ENCODE measurements around the gene OSCP1. TPM values are rescaled to one million over a fixed set of nuclear protein-coding genes. Genes with fewer than 3 reads are reported as not detected.

Gene OSCP1
- total RNA-seq, 1 donor from 2014 or later: 17.1 TPM

GRCh38 chr1:36392836-36393235, 57.4 kb downstream of the OSCP1 start:
- Histone ChIP-seq H3K27ac (no peak overlapping the region), H3K36me3 (peaks cover 47% of the 10 kb centered on the region), H3K4me3 (no peak overlapping the region), H3K9me3 (no peaks in the 10 kb centered on the region), H3K4me1 (peaks cover 35% of the 10 kb centered on the region), H3K27me3 (ENCODE audit: low read depth) (no peaks in the 10 kb centered on the region)
- intact Hi-C loops (cut with DNase I): no loop called here
- DNase-seq (no peak), ATAC-seq (no peak)
- TF ChIP-seq, protein P1, sequence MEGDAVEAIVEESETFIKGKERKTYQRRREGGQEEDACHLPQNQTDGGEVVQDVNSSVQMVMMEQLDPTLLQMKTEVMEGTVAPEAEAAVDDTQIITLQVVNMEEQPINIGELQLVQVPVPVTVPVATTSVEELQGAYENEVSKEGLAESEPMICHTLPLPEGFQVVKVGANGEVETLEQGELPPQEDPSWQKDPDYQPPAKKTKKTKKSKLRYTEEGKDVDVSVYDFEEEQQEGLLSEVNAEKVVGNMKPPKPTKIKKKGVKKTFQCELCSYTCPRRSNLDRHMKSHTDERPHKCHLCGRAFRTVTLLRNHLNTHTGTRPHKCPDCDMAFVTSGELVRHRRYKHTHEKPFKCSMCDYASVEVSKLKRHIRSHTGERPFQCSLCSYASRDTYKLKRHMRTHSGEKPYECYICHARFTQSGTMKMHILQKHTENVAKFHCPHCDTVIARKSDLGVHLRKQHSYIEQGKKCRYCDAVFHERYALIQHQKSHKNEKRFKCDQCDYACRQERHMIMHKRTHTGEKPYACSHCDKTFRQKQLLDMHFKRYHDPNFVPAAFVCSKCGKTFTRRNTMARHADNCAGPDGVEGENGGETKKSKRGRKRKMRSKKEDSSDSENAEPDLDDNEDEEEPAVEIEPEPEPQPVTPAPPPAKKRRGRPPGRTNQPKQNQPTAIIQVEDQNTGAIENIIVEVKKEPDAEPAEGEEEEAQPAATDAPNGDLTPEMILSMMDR (IDR thresholded peaks at IDR 0.05): no peak

DNA sequence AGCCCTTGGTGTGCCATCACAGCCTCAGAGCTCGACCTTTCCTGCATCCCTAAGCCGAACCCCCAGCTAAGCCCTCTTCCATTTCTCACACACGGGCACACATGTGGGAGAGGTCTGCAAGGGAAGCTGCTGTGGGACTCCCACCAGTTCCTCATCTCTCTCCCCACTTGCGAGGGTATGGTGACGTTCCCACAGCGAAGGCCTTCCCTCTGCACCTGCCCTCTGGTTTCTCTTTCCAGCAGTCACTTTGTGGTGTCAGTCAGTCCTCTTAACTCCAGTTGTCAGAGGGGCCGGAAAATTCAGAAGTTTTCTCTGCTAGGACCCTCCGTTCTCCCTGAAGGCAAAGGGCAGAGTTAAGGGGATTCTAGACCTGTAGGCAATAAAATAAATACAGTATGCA, 59.0 kb downstream of the OSCP1 start:
- intact Hi-C loops (cut with DNase I): no loop called here

DNA sequence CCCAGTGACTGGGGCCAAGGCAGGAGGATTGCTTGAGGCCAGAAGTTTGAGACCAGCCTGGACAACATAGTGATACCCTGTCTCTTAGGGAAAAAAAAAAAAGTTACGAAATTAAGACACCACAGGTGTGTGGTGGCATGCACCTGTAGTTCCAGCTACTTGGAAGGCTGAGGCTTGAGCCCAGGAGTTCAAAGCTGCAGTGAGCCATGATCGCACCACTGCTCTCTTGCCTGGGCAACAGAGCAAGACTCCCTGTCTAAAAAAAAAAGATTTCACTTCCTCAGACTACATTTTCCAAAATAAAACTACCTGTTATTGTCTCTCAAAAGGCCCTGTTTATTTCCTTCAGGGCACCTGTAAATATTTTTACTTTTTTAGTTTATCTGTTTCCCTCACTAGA, 59.8 kb downstream of the OSCP1 start:
- H3K27me3 ChIP-seq (ENCODE audit: low read depth): no peaks in the 10 kb centered on the region
- no peaks in the 10 kb centered on the region for H3K9me3 ChIP-seq
- TF ChIP-seq, protein P1 (IDR thresholded peaks at IDR 0.05): no peak
- no peak for ATAC-seq
- peaks cover 47% of the 10 kb centered on the region for H3K36me3 ChIP-seq
- H3K4me1 ChIP-seq: peaks cover 36% of the 10 kb centered on the region
- intact Hi-C loops (cut with DNase I): no loop called here
- peak overlapping the region; percentile 36 for H3K27ac ChIP-seq
- no peak overlapping the region for H3K4me3 ChIP-seq
- no peak for DNase-seq

More for the DNA sequence above, 59.0 kb downstream of the OSCP1 start:
- TF ChIP-seq, protein P1 (IDR thresholded peaks at IDR 0.05): no peak
- Histone ChIP-seq H3K4me3 (no peak overlapping the region), H3K4me1 (peaks cover 38% of the 10 kb centered on the region), H3K27ac (no peak overlapping the region), H3K9me3 (no peaks in the 10 kb centered on the region), H3K36me3 (peaks cover 47% of the 10 kb centered on the region), H3K27me3 (ENCODE audit: low read depth) (no peaks in the 10 kb centered on the region)
- no peak for ATAC-seq
- no peak for DNase-seq

- intact Hi-C loops (cut with DNase I): no loop called here
- peak overlapping the region; percentile 36 for H3K27ac ChIP-seq
- H3K4me1 ChIP-seq: peaks cover 36% of the 10 kb centered on the region
- no peak for DNase-seq
- no peak overlapping the region for H3K4me3 ChIP-seq
- H3K9me3 ChIP-seq: no peaks in the 10 kb centered on the region
- peaks cover 47% of the 10 kb centered on the region for H3K36me3 ChIP-seq
- H3K27me3 ChIP-seq (ENCODE audit: low read depth): no peaks in the 10 kb centered on the region
- TF ChIP-seq, protein P1 (IDR thresholded peaks at IDR 0.05): no peak
- no peak for ATAC-seq
These were observed 60.3 kb downstream of the OSCP1 start for GRCh38 chr1:36389999-36390398.

GRCh38 chr1:36389261-36389660, 61.0 kb downstream of the OSCP1 start:
- H3K9me3 ChIP-seq: no peaks in the 10 kb centered on the region
- no peak overlapping the region for H3K4me3 ChIP-seq
- H3K27ac ChIP-seq: peak overlapping the region; percentile 36
- no peaks in the 10 kb centered on the region for H3K27me3 ChIP-seq (ENCODE audit: low read depth)
- intact Hi-C loops (cut with DNase I): no loop called here
- TF ChIP-seq, protein P1 (IDR thresholded peaks at IDR 0.05): no peak
- H3K36me3 ChIP-seq: peaks cover 46% of the 10 kb centered on the region
- peaks cover 41% of the 10 kb centered on the region for H3K4me1 ChIP-seq
- DNase-seq: no peak
- no peak for ATAC-seq
